Measurements from ENCODE around the gene SEMA3B.

The SEMA3B gene

DNA sequence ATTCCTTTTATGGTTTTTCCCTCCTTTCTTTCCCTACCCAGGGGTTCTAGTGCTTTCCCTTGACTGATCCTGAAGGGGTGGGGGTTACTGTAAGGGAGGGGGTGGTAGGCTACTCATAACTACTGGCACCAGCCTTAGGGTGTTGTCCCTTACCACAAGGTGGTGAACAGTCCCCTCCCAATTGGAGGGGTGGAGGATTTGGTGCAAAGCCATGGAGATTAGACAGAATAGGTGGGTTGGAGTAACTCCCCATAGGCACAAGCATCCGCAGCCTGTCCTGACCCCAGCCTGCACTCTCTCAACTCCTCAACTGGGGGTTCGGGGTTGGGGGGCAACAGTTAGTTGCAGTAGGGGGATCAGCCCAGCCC lies 56.1 kb downstream of the SEMA3B start:
- peaks cover 3 to 46% of the 10 kb centered on the region in 2 experiments for H3K36me3 ChIP-seq (ENCODE audit: control insufficient read depth in 2 of 2, insufficient read depth in 1 of 2, low read length in 2 of 2)
- no peak overlapping the region for H3K27ac ChIP-seq (ENCODE audit: extremely low read depth, low read depth, low read length)
- TF ChIP-seq SETDB1 (IDR thresholded peaks at IDR 0.05; ENCODE audit: insufficient read length, low read length) = no peak
- TF ChIP-seq ZNF658 (tag by site-specific recombination; IDR thresholded peaks at IDR 0.05) = no peak
- TF ChIP-seq ZNF433 (tag by site-specific recombination; IDR thresholded peaks at IDR 0.05; ENCODE audit: low read depth) = no peak
- TF ChIP-seq ZFP69B (tag by site-specific recombination; IDR thresholded peaks at IDR 0.05) = no peak
- TF ChIP-seq ZNF677 (tag by site-specific recombination; IDR thresholded peaks at IDR 0.05) = no peak
- TF ChIP-seq ZXDB (tag by site-specific recombination; IDR thresholded peaks at IDR 0.05) = no peak
- no peak for TF ChIP-seq ZNF184 (tag by site-specific recombination; IDR thresholded peaks at IDR 0.05)
- no peak for TF ChIP-seq EGR2 (tag by site-specific recombination; IDR thresholded peaks at IDR 0.05; ENCODE audit: low read depth)
- TF ChIP-seq, protein P1, sequence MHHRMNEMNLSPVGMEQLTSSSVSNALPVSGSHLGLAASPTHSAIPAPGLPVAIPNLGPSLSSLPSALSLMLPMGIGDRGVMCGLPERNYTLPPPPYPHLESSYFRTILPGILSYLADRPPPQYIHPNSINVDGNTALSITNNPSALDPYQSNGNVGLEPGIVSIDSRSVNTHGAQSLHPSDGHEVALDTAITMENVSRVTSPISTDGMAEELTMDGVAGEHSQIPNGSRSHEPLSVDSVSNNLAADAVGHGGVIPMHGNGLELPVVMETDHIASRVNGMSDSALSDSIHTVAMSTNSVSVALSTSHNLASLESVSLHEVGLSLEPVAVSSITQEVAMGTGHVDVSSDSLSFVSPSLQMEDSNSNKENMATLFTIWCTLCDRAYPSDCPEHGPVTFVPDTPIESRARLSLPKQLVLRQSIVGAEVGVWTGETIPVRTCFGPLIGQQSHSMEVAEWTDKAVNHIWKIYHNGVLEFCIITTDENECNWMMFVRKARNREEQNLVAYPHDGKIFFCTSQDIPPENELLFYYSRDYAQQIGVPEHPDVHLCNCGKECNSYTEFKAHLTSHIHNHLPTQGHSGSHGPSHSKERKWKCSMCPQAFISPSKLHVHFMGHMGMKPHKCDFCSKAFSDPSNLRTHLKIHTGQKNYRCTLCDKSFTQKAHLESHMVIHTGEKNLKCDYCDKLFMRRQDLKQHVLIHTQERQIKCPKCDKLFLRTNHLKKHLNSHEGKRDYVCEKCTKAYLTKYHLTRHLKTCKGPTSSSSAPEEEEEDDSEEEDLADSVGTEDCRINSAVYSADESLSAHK (tag by site-specific recombination; IDR thresholded peaks at IDR 0.05) = no peak
- CTCF ChIA-PET = interaction anchor here (0.6 to 3.0 kb wide), 13 partner anchors 12 to 200 kb away, joined by 3 to 21 read pairs (median 5); partner anchors contain the start of genes HYAL3, LSMEM2 and NAA80
- H3K4me1 ChIP-seq (ENCODE audit: control insufficient read depth, insufficient read depth, low read length) = no peaks in the 10 kb centered on the region
- POLR2A ChIA-PET = interaction anchor here (1.6 to 2.5 kb wide), 2 partner anchors 26 to 130 kb away, joined by 4 to 12 read pairs; partner anchors contain the start of genes HYAL3 and NAA80
- no peak overlapping the region for H3K4me3 ChIP-seq (ENCODE audit: low read depth, low read length)
- H3K9me3 ChIP-seq (ENCODE audit: control insufficient read depth, insufficient read depth, low read depth, low read length) = no peaks in the 10 kb centered on the region

DNA sequence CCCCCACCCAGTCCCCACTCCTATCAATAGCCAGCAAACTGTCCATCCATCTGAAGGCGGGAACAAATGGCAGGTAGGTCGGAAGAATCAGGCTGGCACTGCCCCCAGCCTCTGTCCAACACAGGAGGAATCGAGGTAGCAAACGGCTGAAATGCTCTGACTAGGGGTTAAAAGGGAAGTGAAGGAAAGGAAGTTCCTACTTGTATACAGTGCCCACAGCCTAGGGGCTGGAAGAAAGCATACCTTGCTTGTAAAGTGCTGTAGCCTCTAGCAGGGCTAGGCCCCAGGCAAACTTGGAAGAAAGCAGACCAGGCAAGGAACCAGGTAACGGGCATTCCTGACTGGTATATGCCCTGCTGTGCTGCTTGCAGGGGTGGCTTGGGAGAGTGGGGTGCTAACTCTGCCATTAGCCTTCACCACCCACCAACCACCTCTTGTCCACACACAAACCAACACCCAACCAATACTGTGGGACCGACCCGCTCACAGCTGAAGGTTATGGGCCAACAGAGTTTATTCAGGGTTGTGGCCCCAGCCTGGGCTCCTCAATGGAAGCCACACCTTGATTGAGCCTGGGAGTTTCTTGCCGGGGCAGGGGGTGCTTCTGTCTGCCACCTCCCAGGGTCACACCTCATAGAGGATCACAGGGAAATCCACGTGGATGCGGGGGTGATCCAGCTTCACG lies 56.7 kb downstream of the SEMA3B start:
- CTCF ChIA-PET = interaction anchor here (0.7 to 3.0 kb wide), 10 partner anchors 11 to 216 kb away, joined by 3 to 21 read pairs (median 6); partner anchors contain the start of gene LSMEM2
- TF ChIP-seq ZNF610 (tag by site-specific recombination; IDR thresholded peaks at IDR 0.05; ENCODE audit: borderline replicate concordance) (no peak), ZNF155 (tag by site-specific recombination; IDR thresholded peaks at IDR 0.05) (no peak), ZIC2 (tag by site-specific recombination; IDR thresholded peaks at IDR 0.05) (no peak), ZBTB48 (tag by site-specific recombination; IDR thresholded peaks at IDR 0.05) (no peak), ZBTB21 (tag by site-specific recombination; IDR thresholded peaks at IDR 0.05) (no peak), REPIN1 (tag by site-specific recombination; IDR thresholded peaks at IDR 0.05; ENCODE audit: low read depth) (no peak), KLF8 (tag by site-specific recombination; IDR thresholded peaks at IDR 0.05) (no peak), KLF16 (tag by site-specific recombination; IDR thresholded peaks at IDR 0.05) (no peak), ZNF394 (tag by site-specific recombination; IDR thresholded peaks at IDR 0.05; ENCODE audit: borderline replicate concordance) (no peak), ZNF768 (tag by site-specific recombination; IDR thresholded peaks at IDR 0.05) (no peak), ZNF544 (tag by site-specific recombination; IDR thresholded peaks at IDR 0.05) (no peak), ZNF571 (tag by site-specific recombination; IDR thresholded peaks at IDR 0.05) (no peak), IKZF3 (tag by site-specific recombination; IDR thresholded peaks at IDR 0.05) (no peak)
- TF ChIP-seq, protein P2, sequence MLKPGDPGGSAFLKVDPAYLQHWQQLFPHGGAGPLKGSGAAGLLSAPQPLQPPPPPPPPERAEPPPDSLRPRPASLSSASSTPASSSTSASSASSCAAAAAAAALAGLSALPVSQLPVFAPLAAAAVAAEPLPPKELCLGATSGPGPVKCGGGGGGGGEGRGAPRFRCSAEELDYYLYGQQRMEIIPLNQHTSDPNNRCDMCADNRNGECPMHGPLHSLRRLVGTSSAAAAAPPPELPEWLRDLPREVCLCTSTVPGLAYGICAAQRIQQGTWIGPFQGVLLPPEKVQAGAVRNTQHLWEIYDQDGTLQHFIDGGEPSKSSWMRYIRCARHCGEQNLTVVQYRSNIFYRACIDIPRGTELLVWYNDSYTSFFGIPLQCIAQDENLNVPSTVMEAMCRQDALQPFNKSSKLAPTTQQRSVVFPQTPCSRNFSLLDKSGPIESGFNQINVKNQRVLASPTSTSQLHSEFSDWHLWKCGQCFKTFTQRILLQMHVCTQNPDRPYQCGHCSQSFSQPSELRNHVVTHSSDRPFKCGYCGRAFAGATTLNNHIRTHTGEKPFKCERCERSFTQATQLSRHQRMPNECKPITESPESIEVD (tag by site-specific recombination; IDR thresholded peaks at IDR 0.05) = no peak
- TF ChIP-seq, protein P3, sequence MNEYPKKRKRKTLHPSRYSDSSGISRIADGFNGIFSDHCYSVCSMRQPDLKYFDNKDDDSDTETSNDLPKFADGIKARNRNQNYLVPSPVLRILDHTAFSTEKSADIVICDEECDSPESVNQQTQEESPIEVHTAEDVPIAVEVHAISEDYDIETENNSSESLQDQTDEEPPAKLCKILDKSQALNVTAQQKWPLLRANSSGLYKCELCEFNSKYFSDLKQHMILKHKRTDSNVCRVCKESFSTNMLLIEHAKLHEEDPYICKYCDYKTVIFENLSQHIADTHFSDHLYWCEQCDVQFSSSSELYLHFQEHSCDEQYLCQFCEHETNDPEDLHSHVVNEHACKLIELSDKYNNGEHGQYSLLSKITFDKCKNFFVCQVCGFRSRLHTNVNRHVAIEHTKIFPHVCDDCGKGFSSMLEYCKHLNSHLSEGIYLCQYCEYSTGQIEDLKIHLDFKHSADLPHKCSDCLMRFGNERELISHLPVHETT (tag by site-specific recombination; IDR thresholded peaks at IDR 0.05) = no peak
- no peaks in the 10 kb centered on the region for H3K9me3 ChIP-seq (ENCODE audit: control insufficient read depth, insufficient read depth, low read depth, low read length)
- no peak overlapping the region for H3K4me3 ChIP-seq (ENCODE audit: low read depth, low read length)
- H3K27ac ChIP-seq (ENCODE audit: extremely low read depth, low read depth, low read length) = no peak overlapping the region
- POLR2A ChIA-PET = interaction anchor here (2.5 kb wide), 1 partner anchor 26 kb away, joined by 12 read pairs; the partner anchor contains the start of genes HYAL3 and NAA80
- H3K4me1 ChIP-seq (ENCODE audit: control insufficient read depth, insufficient read depth, low read length) = no peaks in the 10 kb centered on the region
- H3K36me3 ChIP-seq (ENCODE audit: control insufficient read depth in 2 of 2, insufficient read depth in 1 of 2, low read length in 2 of 2) = peaks cover 3 to 51% of the 10 kb centered on the region in 2 experiments
